Measurements from ENCODE around the gene SDF2.

GRCh38 chr17:28685366-28685765 lies 23.7 kb upstream of the SDF2 start:
- TF ChIP-seq POLR2A (IDR thresholded peaks at IDR 0.05) (no peak), CTCF (IDR thresholded peaks at IDR 0.05) (no peak)

Data from heart left ventricle (tissue), 13 donors.